ENCODE results near the gene DNAJC5. TPM values are rescaled to one million over a fixed set of nuclear protein-coding genes. Genes with fewer than 3 reads are reported as not detected.
A peak's percentile ranks its signal among the peaks of the same experiment; 100 is the strongest.

DNAJC5 gene
- total RNA-seq, 4 donors from 2014 or later = 38.4 to 87.4 (median 75.1) TPM

DNA sequence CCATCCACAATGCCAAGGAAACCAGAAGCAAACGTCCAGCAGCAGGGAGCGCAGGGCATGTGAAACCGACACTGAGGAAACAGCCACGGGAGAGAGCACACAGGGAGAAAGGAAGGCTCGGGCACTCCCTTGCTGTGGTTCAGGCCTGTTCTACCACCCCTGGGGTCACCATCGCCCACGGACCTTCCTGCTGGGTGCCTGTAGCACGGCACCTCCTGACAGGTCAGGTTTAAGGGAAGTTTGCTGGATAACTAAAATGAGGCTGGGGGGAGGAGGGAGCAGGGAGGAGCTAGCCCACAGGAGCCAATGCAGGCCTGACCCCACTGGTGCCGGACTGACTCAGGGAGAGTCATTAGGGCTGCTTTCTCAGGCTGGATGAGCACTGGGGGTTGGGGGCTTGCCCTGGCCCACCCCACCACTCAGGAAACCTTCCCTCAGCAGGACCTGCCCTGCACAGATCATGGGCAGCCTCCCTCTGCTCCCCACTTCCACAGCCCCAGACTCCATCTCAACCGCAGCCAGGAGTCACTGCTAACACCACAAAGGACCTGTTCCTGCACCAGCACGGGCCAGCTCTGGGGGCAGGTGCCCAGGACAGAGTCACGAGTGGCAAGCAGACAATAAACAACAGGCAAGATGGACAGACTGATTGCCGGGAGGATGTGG lies 59.0 kb downstream of the DNAJC5 start:
- intact Hi-C loops (cut with DNase I) = no loop called here
- Histone ChIP-seq H3K27me3 (no peaks in the 10 kb centered on the region), H3K9me3 (no peaks in the 10 kb centered on the region), H3K4me1 (peaks cover 43 to 76% of the 10 kb centered on the region in 2 donors), H3K36me3 (no peaks in the 10 kb centered on the region), H3K4me3 (replicated peaks in 1 of 3) (no peak overlapping the region), H3K27ac (no peak overlapping the region)
- DNase-seq = no peak
- WGBS, 2 donors = 74 to 78% methylated on average over 12 to 13 of the region's 13 CpGs
- TF ChIP-seq CTCF (IDR thresholded peaks at IDR 0.05) (no peak), POLR2A (IDR thresholded peaks at IDR 0.05) (no peak)

DNA sequence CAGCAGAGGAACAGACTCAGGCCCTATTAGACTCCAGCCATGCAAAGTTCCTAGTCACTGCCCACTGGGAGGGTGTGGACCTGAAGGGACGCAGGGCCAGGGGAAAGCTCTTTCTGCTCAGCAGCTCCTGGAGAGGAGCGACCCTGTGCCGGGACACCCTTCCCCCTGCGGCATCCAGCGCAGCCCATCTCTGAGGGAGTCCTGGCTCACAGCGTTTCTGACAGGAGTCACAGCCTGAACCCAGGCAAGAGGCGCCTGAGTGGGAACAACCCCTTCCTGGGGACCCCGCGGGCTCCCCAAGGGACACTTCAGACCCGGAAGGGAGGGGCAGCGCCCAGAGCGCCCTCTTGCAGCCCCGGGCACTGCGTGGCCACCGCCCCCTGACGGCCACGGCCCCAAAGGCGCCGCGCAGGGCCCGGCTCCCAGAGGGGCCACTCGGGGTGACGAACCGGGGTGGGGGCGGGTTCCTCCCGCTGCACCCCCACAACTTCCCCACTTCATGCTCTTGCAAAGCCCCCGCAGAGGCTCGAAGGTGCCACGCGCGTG lies 60.4 kb downstream of the DNAJC5 start:
- peak; percentile 42 to 57 for DNase-seq
- H3K36me3 ChIP-seq = peaks cover 6 to 9% of the 10 kb centered on the region in 2 donors
- 0% methylated on average over 1 to 4 of the region's 31 CpGs for WGBS, 2 donors
- H3K9me3 ChIP-seq = no peaks in the 10 kb centered on the region
- peaks cover 30 to 61% of the 10 kb centered on the region in 2 donors for H3K4me1 ChIP-seq
- intact Hi-C loops (cut with DNase I) = no loop called here
- H3K27me3 ChIP-seq = no peaks in the 10 kb centered on the region
- peak overlapping the region; percentile 67 to 95 (median 82) for H3K4me3 ChIP-seq (replicated peaks in 1 of 3)
- TF ChIP-seq POLR2A (IDR thresholded peaks at IDR 0.05) (no peak), CTCF (IDR thresholded peaks at IDR 0.05) (peak in 2 of 6 experiments; percentile 24 to 41)
- peak overlapping the region; percentile 87 to 92 (median 92) for H3K27ac ChIP-seq

GRCh38 chr20:63955827-63956663 lies 61.1 kb downstream of the DNAJC5 start, which contains the start of gene UCKL1:
Gene UCKL1 (minus strand): TSS chr20:63956416. CDS start chr20:63956372, 44 bp downstream.
- peak; percentile 92 to 94 for DNase-seq
- Histone ChIP-seq H3K4me3 (replicated peaks in 1 of 3) (peak within 1 kb of the TSS; percentile 67 to 95 (median 82)), H3K9me3 (no peaks in the 10 kb centered on the region), H3K27me3 (no peaks in the 10 kb centered on the region), H3K4me1 (peaks cover 23 to 54% of the 10 kb centered on the region in 2 donors), H3K36me3 (peaks cover 6 to 11% of the 10 kb centered on the region in 2 donors), H3K27ac (peak within 1 kb of the TSS; percentile 87 to 92 (median 92))
- TF ChIP-seq POLR2A (IDR thresholded peaks at IDR 0.05) = peak in 1 of 2 donors; percentile 81
- peak in 2 of 6 experiments; percentile 2 to 16 for TF ChIP-seq CTCF (IDR thresholded peaks at IDR 0.05)
- WGBS, 2 donors = 0% methylated on average over 20 to 26 of the region's 105 CpGs
- intact Hi-C loops (cut with DNase I) = no loop called here

DNA sequence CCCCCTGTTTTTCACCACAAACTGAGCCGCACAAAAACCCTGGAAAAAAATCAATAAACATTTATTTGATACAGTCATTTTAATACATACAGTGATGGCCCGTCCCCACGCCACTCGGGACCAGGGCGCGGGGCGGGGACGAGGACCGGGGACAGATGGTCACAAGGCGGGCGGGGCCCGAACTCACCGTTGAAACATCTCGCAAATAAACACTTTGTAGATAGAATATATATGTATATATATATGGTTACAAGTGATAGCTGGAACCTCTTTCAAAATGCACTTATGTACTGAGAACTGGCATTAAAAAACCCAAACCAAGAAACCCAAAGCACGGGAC lies 61.7 kb downstream of the DNAJC5 start:
- H3K4me3 ChIP-seq (replicated peaks in 1 of 3) = peak overlapping the region in 1 of 3 donors; percentile 27
- H3K27me3 ChIP-seq = no peaks in the 10 kb centered on the region
- H3K36me3 ChIP-seq = peaks cover 8 to 17% of the 10 kb centered on the region in 2 donors
- TF ChIP-seq POLR2A (IDR thresholded peaks at IDR 0.05) (no peak), CTCF (IDR thresholded peaks at IDR 0.05) (no peak)
- H3K9me3 ChIP-seq = no peaks in the 10 kb centered on the region
- intact Hi-C loops (cut with DNase I) = no loop called here
- 3 to 6% methylated on average over 15 of the region's 15 CpGs for WGBS, 2 donors
- H3K4me1 ChIP-seq = peaks cover 17 to 49% of the 10 kb centered on the region in 2 donors
- H3K27ac ChIP-seq = no peak overlapping the region
- DNase-seq = no peak

Measured in thyroid gland (tissue), 4 donors.